ENCODE measurements around the gene MBD3L2. TPM values are rescaled to one million over a fixed set of nuclear protein-coding genes. Genes with fewer than 3 reads are reported as not detected.
"Not testable (repeated sequence)": the region's sequence is repeated elsewhere in the genome, so short reads cannot be mapped to it uniquely, and the experiment has no call there.

The MBD3L2 gene
- total RNA-seq, 1 experiment from 2014 or later = not detected

GRCh38 chr19:7051421-7051820, 2.3 kb downstream of the MBD3L2 start:
- H3K4me2 ChIP-seq (ENCODE audit: low read length); POLR2A ChIA-PET (ENCODE audit: unreplicated experiment); H3K4me1 ChIP-seq (ENCODE audit: insufficient read depth, low read length); H3F3A ChIP-seq (ENCODE audit: low read length, unreplicated experiment); CTCF ChIA-PET; H3K9me2 ChIP-seq (replicated peaks; ENCODE audit: low read length); ATAC-seq; intact Hi-C loops (cut with micrococcal nuclease); H3K4me3 ChIP-seq (ENCODE audit: low read length); H4K20me1 ChIP-seq (ENCODE audit: low read length); H3K27me3 ChIP-seq (ENCODE audit: low read length); BruUV-seq (replicated peaks); H3K79me2 ChIP-seq (ENCODE audit: low read length); H3K27ac ChIP-seq (ENCODE audit: low read length); H2AFZ ChIP-seq (ENCODE audit: low read length); DNase-seq; H3K9me3 ChIP-seq (ENCODE audit: low read length); H3K9ac ChIP-seq (ENCODE audit: low read length); H3K36me3 ChIP-seq (ENCODE audit: low read depth, low read length): not testable (repeated sequence)

DNA sequence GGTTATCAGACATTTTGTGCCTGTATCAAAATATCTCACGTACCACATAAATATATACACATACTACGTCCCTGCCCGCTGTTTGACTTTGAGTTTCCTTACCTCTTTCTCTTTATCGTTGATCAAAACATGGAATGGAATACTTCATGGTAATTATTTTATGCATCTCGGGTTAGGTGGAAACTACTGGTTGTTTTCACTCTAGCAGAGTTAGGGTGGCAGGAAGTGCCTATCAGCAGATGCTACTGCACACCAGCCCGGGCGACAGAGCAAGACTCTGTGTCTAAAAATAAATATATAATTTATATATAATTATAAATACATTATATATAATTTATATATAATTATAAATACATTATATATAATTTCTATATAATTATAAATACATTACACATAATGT, 3.8 kb downstream of the MBD3L2 start:
- H3K9me2 ChIP-seq (replicated peaks; ENCODE audit: low read length) = not testable (repeated sequence)

GRCh38 chr19:7054635-7055368, 5.7 kb downstream of the MBD3L2 start:
- H4K20me1 ChIP-seq (ENCODE audit: low read length); H3K9me2 ChIP-seq (replicated peaks; ENCODE audit: low read length); H3K4me1 ChIP-seq (ENCODE audit: insufficient read depth, low read length); H3K27me3 ChIP-seq (ENCODE audit: low read length); H3K4me3 ChIP-seq (ENCODE audit: low read length); ATAC-seq; POLR2A ChIA-PET (ENCODE audit: unreplicated experiment); H3K79me2 ChIP-seq (ENCODE audit: low read length); intact Hi-C loops (cut with micrococcal nuclease); H3K27ac ChIP-seq (ENCODE audit: low read length); CTCF ChIA-PET; H3F3A ChIP-seq (ENCODE audit: low read length, unreplicated experiment); H3K36me3 ChIP-seq (ENCODE audit: low read depth, low read length); DNase-seq; H3K9me3 ChIP-seq (ENCODE audit: low read length); BruUV-seq (replicated peaks); H3K9ac ChIP-seq (ENCODE audit: low read length); H3K4me2 ChIP-seq (ENCODE audit: low read length); H2AFZ ChIP-seq (ENCODE audit: low read length): not testable (repeated sequence)

More for the DNA sequence above, 3.8 kb downstream of the MBD3L2 start:
- BruUV-seq (replicated peaks); H3K27ac ChIP-seq (ENCODE audit: low read length); ATAC-seq; DNase-seq; H3K4me2 ChIP-seq (ENCODE audit: low read length); H4K20me1 ChIP-seq (ENCODE audit: low read length); H3K79me2 ChIP-seq (ENCODE audit: low read length); H2AFZ ChIP-seq (ENCODE audit: low read length); intact Hi-C loops (cut with micrococcal nuclease); H3K9me3 ChIP-seq (ENCODE audit: low read length); H3K9ac ChIP-seq (ENCODE audit: low read length); H3K27me3 ChIP-seq (ENCODE audit: low read length); CTCF ChIA-PET; H3K4me1 ChIP-seq (ENCODE audit: insufficient read depth, low read length); H3K4me3 ChIP-seq (ENCODE audit: low read length); H3F3A ChIP-seq (ENCODE audit: low read length, unreplicated experiment); H3K36me3 ChIP-seq (ENCODE audit: low read depth, low read length); POLR2A ChIA-PET (ENCODE audit: unreplicated experiment): not testable (repeated sequence)

GRCh38 chr19:7055679-7056078, 6.6 kb downstream of the MBD3L2 start:
- DNase-seq; H3K79me2 ChIP-seq (ENCODE audit: low read length); H3K36me3 ChIP-seq (ENCODE audit: low read depth, low read length); H3K9me3 ChIP-seq (ENCODE audit: low read length); H3K4me1 ChIP-seq (ENCODE audit: insufficient read depth, low read length); CTCF ChIA-PET; H3K9ac ChIP-seq (ENCODE audit: low read length); H3K4me2 ChIP-seq (ENCODE audit: low read length); intact Hi-C loops (cut with micrococcal nuclease); H3K27ac ChIP-seq (ENCODE audit: low read length); BruUV-seq (replicated peaks); H3F3A ChIP-seq (ENCODE audit: low read length, unreplicated experiment); H2AFZ ChIP-seq (ENCODE audit: low read length); H3K9me2 ChIP-seq (replicated peaks; ENCODE audit: low read length); H3K27me3 ChIP-seq (ENCODE audit: low read length); POLR2A ChIA-PET (ENCODE audit: unreplicated experiment); H4K20me1 ChIP-seq (ENCODE audit: low read length); H3K4me3 ChIP-seq (ENCODE audit: low read length); ATAC-seq: not testable (repeated sequence)

DNA sequence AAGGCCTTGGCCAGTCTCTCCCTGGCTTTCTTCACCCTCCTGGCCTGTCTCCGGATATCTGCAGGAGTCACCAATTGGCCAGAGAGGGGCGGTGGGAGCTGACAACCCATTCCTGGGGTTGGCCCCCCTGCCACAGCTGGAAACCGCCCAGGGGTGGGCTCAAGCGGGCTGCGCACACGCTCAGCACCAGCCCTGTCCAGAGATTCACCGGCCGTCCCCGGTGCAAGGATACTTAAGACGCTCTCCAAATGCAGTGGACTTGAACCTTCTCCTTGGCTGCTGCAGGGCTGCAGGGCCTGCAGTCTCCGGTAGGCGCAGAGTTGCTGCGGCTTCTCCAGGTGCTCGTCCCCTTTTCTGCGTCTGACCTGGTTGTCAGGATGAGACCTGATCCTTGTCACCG, 7.2 kb downstream of the MBD3L2 start:
- H3K27me3 ChIP-seq (ENCODE audit: low read length); H3K79me2 ChIP-seq (ENCODE audit: low read length); DNase-seq; H3K4me1 ChIP-seq (ENCODE audit: insufficient read depth, low read length); H3K27ac ChIP-seq (ENCODE audit: low read length); CTCF ChIA-PET; BruUV-seq (replicated peaks); intact Hi-C loops (cut with micrococcal nuclease); POLR2A ChIA-PET (ENCODE audit: unreplicated experiment); H4K20me1 ChIP-seq (ENCODE audit: low read length); ATAC-seq; H3K9me3 ChIP-seq (ENCODE audit: low read length); H3F3A ChIP-seq (ENCODE audit: low read length, unreplicated experiment); H3K36me3 ChIP-seq (ENCODE audit: low read depth, low read length); H3K4me2 ChIP-seq (ENCODE audit: low read length); H3K4me3 ChIP-seq (ENCODE audit: low read length); H3K9ac ChIP-seq (ENCODE audit: low read length); H2AFZ ChIP-seq (ENCODE audit: low read length); H3K9me2 ChIP-seq (replicated peaks; ENCODE audit: low read length): not testable (repeated sequence)

DNA sequence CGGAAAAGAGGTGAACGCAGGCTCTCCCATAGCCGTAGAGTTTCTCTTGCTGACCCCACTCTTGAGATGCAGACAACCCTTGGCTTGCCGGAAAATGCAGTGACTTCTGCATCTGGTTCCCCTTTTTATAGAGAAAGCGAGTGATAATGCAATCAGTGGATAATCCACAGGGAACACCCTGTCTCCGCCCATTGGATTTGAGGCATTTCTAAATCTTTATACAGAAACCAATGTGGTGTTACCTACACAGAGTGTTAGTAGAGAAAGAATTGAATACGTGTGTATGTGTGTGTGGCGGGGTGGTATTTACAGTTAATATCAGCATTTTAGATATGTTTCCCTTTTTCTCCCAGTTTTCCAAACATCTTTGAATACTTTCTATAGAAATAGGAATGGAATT, 9.5 kb downstream of the MBD3L2 start, which contains the start of gene MBD3L3:
Gene MBD3L3, minus strand, starts transcription at position 101 of the 400 bp plus-strand sequence. Its CDS starts 71 bp downstream, at position 30.
- H3K4me3 ChIP-seq (ENCODE audit: low read length); intact Hi-C loops (cut with micrococcal nuclease); H3K9ac ChIP-seq (ENCODE audit: low read length); BruUV-seq (replicated peaks); POLR2A ChIA-PET (ENCODE audit: unreplicated experiment); H3K36me3 ChIP-seq (ENCODE audit: low read depth, low read length); H3K79me2 ChIP-seq (ENCODE audit: low read length); CTCF ChIA-PET; H3K27me3 ChIP-seq (ENCODE audit: low read length); H3F3A ChIP-seq (ENCODE audit: low read length, unreplicated experiment); H3K4me1 ChIP-seq (ENCODE audit: insufficient read depth, low read length); H3K9me3 ChIP-seq (ENCODE audit: low read length); H3K27ac ChIP-seq (ENCODE audit: low read length); DNase-seq; H3K9me2 ChIP-seq (replicated peaks; ENCODE audit: low read length); H4K20me1 ChIP-seq (ENCODE audit: low read length); H2AFZ ChIP-seq (ENCODE audit: low read length); ATAC-seq; H3K4me2 ChIP-seq (ENCODE audit: low read length): not testable (repeated sequence)

- intact Hi-C loops (cut with micrococcal nuclease); H3K27me3 ChIP-seq (ENCODE audit: low read length); H3K36me3 ChIP-seq (ENCODE audit: low read depth, low read length); ATAC-seq; H4K20me1 ChIP-seq (ENCODE audit: low read length); H3K79me2 ChIP-seq (ENCODE audit: low read length); BruUV-seq (replicated peaks); H3K9me3 ChIP-seq (ENCODE audit: low read length); H3K4me1 ChIP-seq (ENCODE audit: insufficient read depth, low read length); H3K4me2 ChIP-seq (ENCODE audit: low read length); H3K27ac ChIP-seq (ENCODE audit: low read length); H3K9me2 ChIP-seq (replicated peaks; ENCODE audit: low read length); DNase-seq; H3K9ac ChIP-seq (ENCODE audit: low read length); H3K4me3 ChIP-seq (ENCODE audit: low read length); CTCF ChIA-PET; H2AFZ ChIP-seq (ENCODE audit: low read length); POLR2A ChIA-PET (ENCODE audit: unreplicated experiment); H3F3A ChIP-seq (ENCODE audit: low read length, unreplicated experiment): not testable (repeated sequence)
These were observed 10.9 kb downstream of the MBD3L2 start for GRCh38 chr19:7059977-7060376.

Data from PC-3 (cell line).